Measurements from ENCODE around the gene CFC1.
"Not testable (repeated sequence)": the region's sequence is repeated elsewhere in the genome, so short reads cannot be mapped to it uniquely, and the experiment has no call there.

Gene CFC1

GRCh38 chr2:130583582-130583981 lies 15.8 kb downstream of the CFC1 start:
- in situ Hi-C loops (cut with MboI; ENCODE audit: low sequenced_read_pairs), result not testable (repeated sequence)

GRCh38 chr2:130582970-130583369 lies 16.4 kb downstream of the CFC1 start:
- in situ Hi-C loops (cut with MboI; ENCODE audit: low sequenced_read_pairs), result not testable (repeated sequence)

DNA sequence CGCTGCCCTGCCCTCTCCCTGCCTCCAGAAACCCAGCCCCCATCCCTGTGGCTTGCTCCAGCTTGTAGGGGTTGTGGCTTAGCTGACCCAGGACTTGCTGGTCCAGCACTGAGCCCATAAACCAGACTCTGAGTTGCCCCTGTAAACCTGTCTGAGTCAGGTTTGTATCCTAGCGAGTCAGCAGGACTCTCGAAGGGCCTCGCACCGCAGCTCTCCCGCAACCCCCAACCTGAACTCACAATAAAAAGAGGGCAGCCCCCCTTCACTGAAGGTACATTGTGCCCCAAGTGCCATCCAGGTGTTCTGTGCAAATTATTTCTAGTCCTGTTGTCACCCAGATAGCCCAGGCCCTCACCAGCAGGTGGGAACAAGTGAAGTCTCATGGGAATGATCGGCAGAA lies 17.9 kb downstream of the CFC1 start:
- in situ Hi-C loops (cut with MboI; ENCODE audit: low sequenced_read_pairs), result not testable (repeated sequence)

DNA sequence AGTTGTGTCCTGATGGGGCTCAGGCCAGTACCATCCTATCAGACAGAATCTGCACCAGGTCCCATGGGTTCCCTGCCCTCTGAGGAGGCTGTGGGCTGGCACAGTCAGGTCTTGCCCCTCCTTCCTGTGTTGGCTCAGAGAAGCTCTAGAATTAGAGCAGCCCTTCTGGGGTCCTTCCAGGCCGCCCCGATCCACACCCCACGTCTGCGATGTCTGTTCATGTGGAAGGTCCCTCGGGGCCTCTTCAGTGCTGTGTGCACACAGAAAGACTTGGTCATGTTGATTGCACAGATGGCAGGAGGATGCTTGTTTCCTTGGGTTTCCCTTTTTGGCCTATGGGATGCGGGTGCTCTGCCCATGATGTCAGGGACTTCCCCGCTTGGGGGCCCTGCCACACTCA lies 20.3 kb downstream of the CFC1 start:
- in situ Hi-C loops (cut with MboI; ENCODE audit: low sequenced_read_pairs), result not testable (repeated sequence)

DNA sequence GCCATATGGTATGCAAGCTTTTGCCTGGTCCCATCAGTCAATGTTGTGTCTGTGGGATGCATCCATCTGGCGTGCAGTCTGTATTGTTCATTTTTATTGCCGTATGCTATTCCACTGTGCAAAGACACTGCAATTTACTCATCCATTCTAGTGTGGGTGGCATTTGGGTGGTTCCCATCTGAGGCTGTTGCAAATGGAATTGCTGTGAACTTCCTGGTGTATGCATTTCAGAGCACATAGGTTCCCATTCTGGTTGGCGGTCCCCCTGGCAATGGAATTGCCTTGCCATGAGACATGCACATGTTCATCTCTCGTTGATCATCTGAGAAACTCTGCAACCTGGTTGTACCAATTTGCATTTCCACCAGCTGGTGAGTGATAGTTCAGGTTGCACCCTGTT lies 21.8 kb downstream of the CFC1 start:
- in situ Hi-C loops (cut with MboI; ENCODE audit: low sequenced_read_pairs), result not testable (repeated sequence)

GRCh38 chr2:130576209-130576784 lies 23.1 kb downstream of the CFC1 start:
- in situ Hi-C loops (cut with MboI; ENCODE audit: low sequenced_read_pairs), result not testable (repeated sequence)

DNA sequence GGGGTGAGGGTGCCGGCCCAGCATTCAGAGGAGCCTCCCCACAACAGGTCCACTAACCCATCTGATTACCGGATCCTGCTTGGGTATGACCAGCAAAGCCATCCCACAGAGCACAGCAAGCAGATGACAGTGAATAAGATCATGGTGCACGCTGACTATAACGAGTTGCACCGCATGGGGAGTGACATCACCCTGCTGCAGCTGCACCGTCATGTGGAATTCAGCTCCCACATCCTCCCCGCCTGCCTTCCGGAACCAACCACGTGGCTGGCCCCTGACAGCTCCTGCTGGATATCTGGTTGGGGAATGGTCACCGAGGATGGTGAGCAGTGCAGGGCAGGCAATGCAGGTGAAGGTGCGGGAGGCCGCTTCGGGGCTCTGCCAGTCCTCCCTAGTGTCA lies 25.1 kb downstream of the CFC1 start:
- in situ Hi-C loops (cut with MboI; ENCODE audit: low sequenced_read_pairs), result not testable (repeated sequence)

- in situ Hi-C loops (cut with MboI; ENCODE audit: low sequenced_read_pairs), result not testable (repeated sequence)
These were observed 27.4 kb downstream of the CFC1 start for GRCh38 chr2:130571929-130572328.

GRCh38 chr2:130566165-130566564 lies 33.2 kb downstream of the CFC1 start:
- in situ Hi-C loops (cut with MboI; ENCODE audit: low sequenced_read_pairs), result not testable (repeated sequence)

- in situ Hi-C loops (cut with MboI; ENCODE audit: low sequenced_read_pairs), result not testable (repeated sequence)
These were observed 42.9 kb downstream of the CFC1 start for GRCh38 chr2:130556441-130556840.

- in situ Hi-C loops (cut with MboI; ENCODE audit: low sequenced_read_pairs), result not testable (repeated sequence)
These were observed 45.2 kb downstream of the CFC1 start for GRCh38 chr2:130554178-130554577.

GRCh38 chr2:130549475-130549874 lies 49.9 kb downstream of the CFC1 start:
- in situ Hi-C loops (cut with MboI; ENCODE audit: low sequenced_read_pairs), result not testable (repeated sequence)

DNA sequence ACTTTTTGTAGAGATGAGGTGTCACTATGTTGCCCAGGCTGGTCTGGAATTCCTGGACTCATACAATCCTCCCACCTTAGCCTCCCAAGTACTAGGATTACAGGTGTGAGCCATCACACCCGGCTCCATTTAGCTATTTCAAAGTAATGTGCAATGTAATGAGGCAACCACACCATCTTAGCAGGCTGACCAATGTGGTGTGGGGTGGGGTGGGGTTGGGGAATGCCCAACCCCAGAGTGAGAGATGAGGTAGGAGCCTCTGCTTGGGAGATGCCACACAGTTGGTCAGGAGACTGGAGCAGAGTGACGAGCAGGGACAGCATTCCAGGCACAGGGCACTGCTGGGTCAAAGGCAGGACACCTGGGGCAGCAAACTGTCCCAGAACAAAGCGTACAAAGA lies 51.0 kb downstream of the CFC1 start:
- in situ Hi-C loops (cut with MboI; ENCODE audit: low sequenced_read_pairs), result not testable (repeated sequence)

- in situ Hi-C loops (cut with MboI; ENCODE audit: low sequenced_read_pairs), result not testable (repeated sequence)
These were observed 54.4 kb downstream of the CFC1 start for GRCh38 chr2:130544978-130545377.

DNA sequence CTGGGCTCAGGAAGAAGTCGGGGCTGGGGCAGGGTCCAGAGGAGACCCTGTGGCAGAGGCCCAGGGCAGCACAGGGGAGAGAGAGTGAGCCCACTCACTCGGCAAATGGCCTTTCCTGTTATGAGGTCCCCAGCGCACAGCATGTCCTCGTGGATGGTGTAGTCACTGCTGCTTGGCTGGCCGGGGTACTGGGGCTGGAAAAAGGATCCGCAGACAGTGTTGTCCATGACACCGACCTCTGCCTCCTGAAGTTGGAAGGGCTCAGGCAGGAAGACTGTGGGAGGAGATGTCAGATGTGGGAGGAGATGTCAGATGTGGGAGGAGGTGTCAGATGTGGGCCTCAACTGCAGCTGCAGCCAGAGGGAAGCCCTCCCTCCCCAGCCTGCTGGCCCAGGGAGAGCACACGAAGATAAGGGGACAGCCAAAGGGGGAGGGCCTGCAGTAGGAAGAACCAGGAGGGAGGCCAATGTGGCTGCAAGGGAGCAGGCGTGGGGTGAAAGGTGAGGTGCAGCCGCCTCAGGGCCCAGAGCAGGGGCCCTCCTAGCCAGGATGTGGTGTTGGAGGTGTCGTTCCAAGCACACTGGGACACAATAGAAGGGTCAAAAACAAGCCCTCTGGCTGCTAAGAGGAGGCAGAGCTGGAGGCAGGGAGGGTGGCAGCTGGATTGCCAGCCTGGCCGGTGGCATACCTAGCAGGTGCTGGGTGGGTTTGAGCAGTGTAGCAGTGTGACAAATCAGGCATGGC lies 55.4 kb downstream of the CFC1 start:
- in situ Hi-C loops (cut with MboI; ENCODE audit: low sequenced_read_pairs), result not testable (repeated sequence)

- in situ Hi-C loops (cut with MboI; ENCODE audit: low sequenced_read_pairs), result not testable (repeated sequence)
These were observed 56.6 kb downstream of the CFC1 start for GRCh38 chr2:130542789-130543188.

All from HL-60/S4 treated with phorbol 12-myristate 13-acetate at 8.2 ng/mL for 4 days and 3 days (cell line).